ENCODE data around the gene SMYD4. TPM values are rescaled to one million over a fixed set of nuclear protein-coding genes. Genes with fewer than 3 reads are reported as not detected.

Gene SMYD4
- total and polyA plus RNA-seq, 2 experiments from 2014 or later, result 17.0 to 21.9 TPM

DNA sequence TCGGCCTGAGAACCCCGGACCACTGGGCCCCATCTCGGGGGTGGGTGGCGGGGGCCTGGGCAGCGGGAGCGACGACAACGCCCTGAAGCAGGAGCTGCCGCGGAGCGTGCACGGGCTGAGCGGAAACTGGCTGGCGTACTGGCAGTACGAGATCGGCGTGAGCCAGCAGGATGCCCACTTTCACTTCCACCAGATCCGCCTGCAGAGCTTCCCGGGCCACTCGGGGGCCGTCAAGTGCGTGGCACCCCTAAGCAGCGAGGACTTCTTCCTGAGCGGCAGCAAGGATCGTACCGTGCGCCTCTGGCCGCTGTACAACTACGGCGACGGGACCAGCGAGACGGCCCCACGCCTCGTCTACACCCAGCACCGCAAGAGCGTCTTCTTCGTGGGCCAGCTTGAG lies 95.9 kb downstream of the SMYD4 start:
- Mint-ChIP-seq H3K27ac (no peak overlapping the region), H3K4me3 (no peak overlapping the region), H3K36me3 (ENCODE audit: low read depth) (peaks cover 12% of the 10 kb centered on the region), H3K4me1 (peaks cover 3% of the 10 kb centered on the region; the same call in 2 of the 3 replicates), H3K27me3 (ENCODE audit: insufficient read depth, low read depth, poor library complexity) (peaks cover 19% of the 10 kb centered on the region), H3K9me3 (peaks cover 8% of the 10 kb centered on the region; the same call in 2 of the 3 replicates)
- Histone ChIP-seq H3K27me3 (ENCODE audit: insufficient read depth) (no peaks in the 10 kb centered on the region), H4K20me1 (replicated peaks; ENCODE audit: insufficient read depth) (no peaks in the 10 kb centered on the region), H3F3A (replicated peaks; ENCODE audit: low read depth) (no peaks in the 10 kb centered on the region), H3K4me1 (ENCODE audit: insufficient read depth) (no peaks in the 10 kb centered on the region), H3K27ac (ENCODE audit: low read depth) (no peak overlapping the region), H3K36me3 (ENCODE audit: insufficient read depth) (no peaks in the 10 kb centered on the region), H3K4me2 (no peak overlapping the region), H2AFZ (no peak overlapping the region), H3K79me2 (replicated peaks; ENCODE audit: insufficient read depth) (no peaks in the 10 kb centered on the region), H3K4me3 (no peak overlapping the region), H3K9me2 (ENCODE audit: insufficient read depth) (no peaks in the 10 kb centered on the region)
- TF ChIP-seq, protein P1, sequence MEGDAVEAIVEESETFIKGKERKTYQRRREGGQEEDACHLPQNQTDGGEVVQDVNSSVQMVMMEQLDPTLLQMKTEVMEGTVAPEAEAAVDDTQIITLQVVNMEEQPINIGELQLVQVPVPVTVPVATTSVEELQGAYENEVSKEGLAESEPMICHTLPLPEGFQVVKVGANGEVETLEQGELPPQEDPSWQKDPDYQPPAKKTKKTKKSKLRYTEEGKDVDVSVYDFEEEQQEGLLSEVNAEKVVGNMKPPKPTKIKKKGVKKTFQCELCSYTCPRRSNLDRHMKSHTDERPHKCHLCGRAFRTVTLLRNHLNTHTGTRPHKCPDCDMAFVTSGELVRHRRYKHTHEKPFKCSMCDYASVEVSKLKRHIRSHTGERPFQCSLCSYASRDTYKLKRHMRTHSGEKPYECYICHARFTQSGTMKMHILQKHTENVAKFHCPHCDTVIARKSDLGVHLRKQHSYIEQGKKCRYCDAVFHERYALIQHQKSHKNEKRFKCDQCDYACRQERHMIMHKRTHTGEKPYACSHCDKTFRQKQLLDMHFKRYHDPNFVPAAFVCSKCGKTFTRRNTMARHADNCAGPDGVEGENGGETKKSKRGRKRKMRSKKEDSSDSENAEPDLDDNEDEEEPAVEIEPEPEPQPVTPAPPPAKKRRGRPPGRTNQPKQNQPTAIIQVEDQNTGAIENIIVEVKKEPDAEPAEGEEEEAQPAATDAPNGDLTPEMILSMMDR (conservative IDR thresholded peaks at IDR 0.05; ENCODE audit: low read depth in 2 of 2), result no peak
- TF ChIP-seq STAT1 (IDR thresholded peaks at IDR 0.05; ENCODE audit: unreplicated experiment) (no peak), JUNB (IDR thresholded peaks at IDR 0.05; ENCODE audit: unreplicated experiment) (no peak), EZH2phosphoT487 (IDR thresholded peaks at IDR 0.05; ENCODE audit: unreplicated experiment) (no peak)
- TF ChIP-seq, protein P2, sequence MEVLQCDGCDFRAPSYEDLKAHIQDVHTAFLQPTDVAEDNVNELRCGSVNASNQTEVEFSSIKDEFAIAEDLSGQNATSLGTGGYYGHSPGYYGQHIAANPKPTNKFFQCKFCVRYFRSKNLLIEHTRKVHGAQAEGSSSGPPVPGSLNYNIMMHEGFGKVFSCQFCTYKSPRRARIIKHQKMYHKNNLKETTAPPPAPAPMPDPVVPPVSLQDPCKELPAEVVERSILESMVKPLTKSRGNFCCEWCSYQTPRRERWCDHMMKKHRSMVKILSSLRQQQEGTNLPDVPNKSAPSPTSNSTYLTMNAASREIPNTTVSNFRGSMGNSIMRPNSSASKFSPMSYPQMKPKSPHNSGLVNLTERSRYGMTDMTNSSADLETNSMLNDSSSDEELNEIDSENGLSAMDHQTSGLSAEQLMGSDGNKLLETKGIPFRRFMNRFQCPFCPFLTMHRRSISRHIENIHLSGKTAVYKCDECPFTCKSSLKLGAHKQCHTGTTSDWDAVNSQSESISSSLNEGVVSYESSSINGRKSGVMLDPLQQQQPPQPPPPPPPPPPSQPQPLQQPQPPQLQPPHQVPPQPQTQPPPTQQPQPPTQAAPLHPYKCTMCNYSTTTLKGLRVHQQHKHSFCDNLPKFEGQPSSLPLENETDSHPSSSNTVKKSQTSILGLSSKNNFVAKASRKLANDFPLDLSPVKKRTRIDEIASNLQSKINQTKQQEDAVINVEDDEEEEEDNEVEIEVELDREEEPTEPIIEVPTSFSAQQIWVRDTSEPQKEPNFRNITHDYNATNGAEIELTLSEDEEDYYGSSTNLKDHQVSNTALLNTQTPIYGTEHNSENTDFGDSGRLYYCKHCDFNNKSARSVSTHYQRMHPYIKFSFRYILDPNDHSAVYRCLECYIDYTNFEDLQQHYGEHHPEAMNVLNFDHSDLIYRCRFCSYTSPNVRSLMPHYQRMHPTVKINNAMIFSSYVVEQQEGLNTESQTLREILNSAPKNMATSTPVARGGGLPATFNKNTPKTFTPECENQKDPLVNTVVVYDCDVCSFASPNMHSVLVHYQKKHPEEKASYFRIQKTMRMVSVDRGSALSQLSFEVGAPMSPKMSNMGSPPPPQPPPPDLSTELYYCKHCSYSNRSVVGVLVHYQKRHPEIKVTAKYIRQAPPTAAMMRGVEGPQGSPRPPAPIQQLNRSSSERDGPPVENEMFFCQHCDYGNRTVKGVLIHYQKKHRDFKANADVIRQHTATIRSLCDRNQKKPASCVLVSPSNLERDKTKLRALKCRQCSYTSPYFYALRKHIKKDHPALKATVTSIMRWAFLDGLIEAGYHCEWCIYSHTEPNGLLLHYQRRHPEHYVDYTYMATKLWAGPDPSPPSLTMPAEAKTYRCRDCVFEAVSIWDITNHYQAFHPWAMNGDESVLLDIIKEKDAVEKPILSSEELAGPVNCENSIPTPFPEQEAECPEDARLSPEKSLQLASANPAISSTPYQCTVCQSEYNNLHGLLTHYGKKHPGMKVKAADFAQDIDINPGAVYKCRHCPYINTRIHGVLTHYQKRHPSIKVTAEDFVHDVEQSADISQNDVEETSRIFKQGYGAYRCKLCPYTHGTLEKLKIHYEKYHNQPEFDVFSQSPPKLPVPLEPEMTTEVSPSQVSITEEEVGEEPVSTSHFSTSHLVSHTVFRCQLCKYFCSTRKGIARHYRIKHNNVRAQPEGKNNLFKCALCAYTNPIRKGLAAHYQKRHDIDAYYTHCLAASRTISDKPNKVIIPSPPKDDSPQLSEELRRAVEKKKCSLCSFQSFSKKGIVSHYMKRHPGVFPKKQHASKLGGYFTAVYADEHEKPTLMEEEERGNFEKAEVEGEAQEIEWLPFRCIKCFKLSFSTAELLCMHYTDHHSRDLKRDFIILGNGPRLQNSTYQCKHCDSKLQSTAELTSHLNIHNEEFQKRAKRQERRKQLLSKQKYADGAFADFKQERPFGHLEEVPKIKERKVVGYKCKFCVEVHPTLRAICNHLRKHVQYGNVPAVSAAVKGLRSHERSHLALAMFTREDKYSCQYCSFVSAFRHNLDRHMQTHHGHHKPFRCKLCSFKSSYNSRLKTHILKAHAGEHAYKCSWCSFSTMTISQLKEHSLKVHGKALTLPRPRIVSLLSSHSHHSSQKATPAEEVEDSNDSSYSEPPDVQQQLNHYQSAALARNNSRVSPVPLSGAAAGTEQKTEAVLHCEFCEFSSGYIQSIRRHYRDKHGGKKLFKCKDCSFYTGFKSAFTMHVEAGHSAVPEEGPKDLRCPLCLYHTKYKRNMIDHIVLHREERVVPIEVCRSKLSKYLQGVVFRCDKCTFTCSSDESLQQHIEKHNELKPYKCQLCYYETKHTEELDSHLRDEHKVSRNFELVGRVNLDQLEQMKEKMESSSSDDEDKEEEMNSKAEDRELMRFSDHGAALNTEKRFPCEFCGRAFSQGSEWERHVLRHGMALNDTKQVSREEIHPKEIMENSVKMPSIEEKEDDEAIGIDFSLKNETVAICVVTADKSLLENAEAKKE (CRISPR knock-in tag; IDR thresholded peaks at IDR 0.05), result no peak
- no peak for ATAC-seq
- DNase-seq (ENCODE audit: low spot score), result no peak
